HG02852 (cell line): ENCODE measurements around the gene CACYBP.
"Not testable (repeated sequence)": the region's sequence is repeated elsewhere in the genome, so short reads cannot be mapped to it uniquely, and the experiment has no call there.

ENCODE experiments used
- ATAC-seq: cut with Tn5 transposase; IDR thresholded peaks from one replicate; pipeline ENCODE4 v1.9.1; 2021; ENCODE audit warnings: mild to moderate bottlenecking, moderate library complexity; ENCODE audit not compliant: unreplicated experiment

CACYBP gene

GRCh38 chr1:175005085-175005783 lies 5.5 kb downstream of the CACYBP start:
- ATAC-seq: no peak

GRCh38 chr1:175009532-175009931 lies 9.8 kb downstream of the CACYBP start:
- no peak for ATAC-seq

- no peak for ATAC-seq
Measured at GRCh38 chr1:175013445-175013844, 13.7 kb downstream of the CACYBP start.

GRCh38 chr1:175015243-175015642 lies 15.5 kb downstream of the CACYBP start:
- ATAC-seq: no peak

GRCh38 chr1:175019524-175019923 lies 19.8 kb downstream of the CACYBP start:
- no peak for ATAC-seq

- ATAC-seq: peak; percentile 88
Measured at GRCh38 chr1:175023043-175023921, 23.5 kb downstream of the CACYBP start, which contains the start of gene MRPS14. MRPS14 (minus strand) TSS chr1:175023425; CDS start chr1:175023408, 17 bp downstream.

GRCh38 chr1:175023922-175024242 lies 24.1 kb downstream of the CACYBP start:
- ATAC-seq: not testable (repeated sequence)

- ATAC-seq: no peak
Measured at GRCh38 chr1:175024773-175025172, 25.0 kb downstream of the CACYBP start.

- no peak for ATAC-seq
Measured at GRCh38 chr1:175033953-175034352, 34.2 kb downstream of the CACYBP start.

- no peak for ATAC-seq
Measured at GRCh38 chr1:175034775-175035174, 35.0 kb downstream of the CACYBP start.

GRCh38 chr1:175035865-175036264 lies 36.1 kb downstream of the CACYBP start:
- no peak for ATAC-seq

GRCh38 chr1:175036476-175036875 lies 36.7 kb downstream of the CACYBP start:
- ATAC-seq: no peak

- no peak for ATAC-seq
Measured at GRCh38 chr1:175037416-175037815, 37.7 kb downstream of the CACYBP start.

GRCh38 chr1:175040324-175040879 lies 40.7 kb downstream of the CACYBP start:
- ATAC-seq: no peak

GRCh38 chr1:175042650-175043049 lies 42.9 kb downstream of the CACYBP start:
- no peak for ATAC-seq

- ATAC-seq: no peak
Measured at GRCh38 chr1:175043824-175044223, 44.1 kb downstream of the CACYBP start.

GRCh38 chr1:175044591-175044990 lies 44.8 kb downstream of the CACYBP start:
- not testable (repeated sequence) for ATAC-seq

GRCh38 chr1:175045097-175045496 lies 45.4 kb downstream of the CACYBP start:
- ATAC-seq: no peak

- no peak for ATAC-seq
Measured at GRCh38 chr1:175045519-175045918, 45.8 kb downstream of the CACYBP start.

GRCh38 chr1:175050992-175051391 lies 51.2 kb downstream of the CACYBP start:
- ATAC-seq: no peak

GRCh38 chr1:175054736-175055135 lies 55.0 kb downstream of the CACYBP start:
- no peak for ATAC-seq
